Fibroblast of lung (primary cell): ENCODE measurements around the gene FLRT2. TPM values are rescaled to one million over a fixed set of nuclear protein-coding genes. Genes with fewer than 3 reads are reported as not detected.

ENCODE experiments used
- DNase-seq, 2 donors: peaks; one replicate each; pipeline versions ENCODE4 v3.0.0 to v3.0.0-alpha.2; 2010; ENCODE audit warnings: low read depth in 2 of 2
- H2AFZ ChIP-seq: 2 replicates; pipeline ENCODE4 v1.5.1; 2012; ENCODE audit warnings: low read length, control low read depth, inconsistent platforms
- H3K27ac ChIP-seq: 2 replicates; pipeline ENCODE4 v1.5.1; 2011; ENCODE audit warnings: low read length, control low read depth; ENCODE audit not compliant: insufficient read depth
- H3K27me3 ChIP-seq: 2 replicates; pipeline ENCODE4 v1.5.1; 2011; ENCODE audit warnings: mild to moderate bottlenecking, low read length; ENCODE audit not compliant: control insufficient read depth, insufficient read depth
- H3K36me3 ChIP-seq: 2 replicates; pipeline ENCODE4 v1.5.1; 2011; ENCODE audit warnings: low read length; ENCODE audit not compliant: control insufficient read depth, insufficient read depth
- H3K4me1 ChIP-seq: 2 replicates; pipeline ENCODE4 v1.5.1; 2011; ENCODE audit warnings: low read length; ENCODE audit not compliant: control insufficient read depth, insufficient read depth; ENCODE audit errors: extremely low read depth
- H3K4me2 ChIP-seq: 2 replicates; pipeline ENCODE4 v1.5.1; 2011; ENCODE audit warnings: low read length, control low read depth; ENCODE audit not compliant: insufficient read depth; ENCODE audit errors: extremely low read depth
- H3K4me3 ChIP-seq, 4 experiments: fragments of 200-600 bp in 1 of 4; sonication (generic) in 1 of 4; replicated peaks in 1 of 4; 2 replicates each; pipeline ENCODE4 v1.5.1; 2011 to 2016; ENCODE audit warnings: low read length in 4 of 4, low read depth in 3 of 4, mild to moderate bottlenecking in 3 of 4, control low read depth in 2 of 4, inconsistent platforms in 1 of 4, mixed read lengths in 1 of 4; ENCODE audit not compliant: insufficient read depth in 1 of 4; ENCODE audit errors: control extremely low read depth in 1 of 4
- H3K79me2 ChIP-seq: 2 replicates; pipeline ENCODE4 v1.5.1; 2012; ENCODE audit warnings: mild to moderate bottlenecking, low read length, inconsistent platforms; ENCODE audit not compliant: control insufficient read depth, insufficient read depth
- H3K9ac ChIP-seq: 2 replicates; pipeline ENCODE4 v1.5.1; 2011; ENCODE audit warnings: mild to moderate bottlenecking, low read length, control low read depth; ENCODE audit not compliant: insufficient read depth
- H3K9me3 ChIP-seq: 2 replicates; pipeline ENCODE4 v1.5.1; 2012; ENCODE audit warnings: low read depth, low read length; ENCODE audit not compliant: control insufficient read depth, insufficient read depth
- H4K20me1 ChIP-seq: 2 replicates; pipeline ENCODE4 v1.5.1; 2011; ENCODE audit warnings: low read length; ENCODE audit not compliant: control insufficient read depth, insufficient read depth; ENCODE audit errors: extremely low read depth
- EZH2 ChIP-seq: IDR thresholded peaks from 2 replicates; pipeline ENCODE4 v1.5.1; 2012; ENCODE audit warnings: low read length, control low read depth, mild to moderate bottlenecking; ENCODE audit errors: missing control alignments
- polyA plus RNA-seq, 2 donors: library from polyadenylated mRNA; depleted of rRNA in 1 of 2; stranded (reverse) in 1 of 2; unstranded in 1 of 2; fragments of >200 nt; gene quantifications; 2 replicates each; pipeline ENCODE4 v1.2.1, GENCODE V29; 2011 to 2012; ENCODE audit warnings: missing spikeins in 1 of 2
- total RNA-seq: library from RNA; depleted of rRNA; stranded (reverse); fragments of >200 nt; gene quantifications from 2 replicates; pipeline ENCODE4 v1.2.1, GENCODE V29; 2014
- TF ChIP-seq, protein P1 (sequence below), 2 donors: IDR thresholded peaks in 1 of 2; conservative IDR thresholded peaks in 1 of 2; 1 replicate in 1 of 2; 2 replicates in 1 of 2; pipeline ENCODE4 v1.5.1; 2011 to 2012; ENCODE audit warnings: low read length in 2 of 2, control low read depth in 1 of 2, inconsistent platforms in 1 of 2, low read depth in 1 of 2, mild to moderate bottlenecking in 1 of 2

FLRT2 gene
- total and polyA plus RNA-seq, 2 donors (not counting 1 experiment from before 2014, with no cell fraction given): 4.6 to 14.5 TPM

- no peak overlapping the region for H3K27ac ChIP-seq
- H3K36me3 ChIP-seq: no peaks in the 10 kb centered on the region
- no peak for DNase-seq
- H3K79me2 ChIP-seq: no peaks in the 10 kb centered on the region
- no peaks in the 10 kb centered on the region for H3K27me3 ChIP-seq
- no peak overlapping the region for H3K9ac ChIP-seq
- H3K4me1 ChIP-seq: no peaks in the 10 kb centered on the region
- H3K4me2 ChIP-seq: no peak overlapping the region
- H3K9me3 ChIP-seq: no peaks in the 10 kb centered on the region
- TF ChIP-seq, protein P1, sequence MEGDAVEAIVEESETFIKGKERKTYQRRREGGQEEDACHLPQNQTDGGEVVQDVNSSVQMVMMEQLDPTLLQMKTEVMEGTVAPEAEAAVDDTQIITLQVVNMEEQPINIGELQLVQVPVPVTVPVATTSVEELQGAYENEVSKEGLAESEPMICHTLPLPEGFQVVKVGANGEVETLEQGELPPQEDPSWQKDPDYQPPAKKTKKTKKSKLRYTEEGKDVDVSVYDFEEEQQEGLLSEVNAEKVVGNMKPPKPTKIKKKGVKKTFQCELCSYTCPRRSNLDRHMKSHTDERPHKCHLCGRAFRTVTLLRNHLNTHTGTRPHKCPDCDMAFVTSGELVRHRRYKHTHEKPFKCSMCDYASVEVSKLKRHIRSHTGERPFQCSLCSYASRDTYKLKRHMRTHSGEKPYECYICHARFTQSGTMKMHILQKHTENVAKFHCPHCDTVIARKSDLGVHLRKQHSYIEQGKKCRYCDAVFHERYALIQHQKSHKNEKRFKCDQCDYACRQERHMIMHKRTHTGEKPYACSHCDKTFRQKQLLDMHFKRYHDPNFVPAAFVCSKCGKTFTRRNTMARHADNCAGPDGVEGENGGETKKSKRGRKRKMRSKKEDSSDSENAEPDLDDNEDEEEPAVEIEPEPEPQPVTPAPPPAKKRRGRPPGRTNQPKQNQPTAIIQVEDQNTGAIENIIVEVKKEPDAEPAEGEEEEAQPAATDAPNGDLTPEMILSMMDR (conservative IDR thresholded peaks at IDR 0.05 in 1 of 2, IDR thresholded peaks at IDR 0.05 in 1 of 2; ENCODE audit: low read depth in 1 of 2, low read length in 2 of 2): no peak
- no peak for TF ChIP-seq EZH2
- no peak overlapping the region for H2AFZ ChIP-seq
- no peaks in the 10 kb centered on the region for H4K20me1 ChIP-seq
- no peak overlapping the region for H3K4me3 ChIP-seq
Observed at GRCh38 chr14:85558505-85558904, 28.6 kb downstream of the FLRT2 start.

GRCh38 chr14:85562630-85563029 is 32.7 kb downstream of the FLRT2 start:
- no peaks in the 10 kb centered on the region for H4K20me1 ChIP-seq
- H2AFZ ChIP-seq: no peak overlapping the region
- TF ChIP-seq EZH2: no peak
- TF ChIP-seq, protein P1 (conservative IDR thresholded peaks at IDR 0.05 in 1 of 2, IDR thresholded peaks at IDR 0.05 in 1 of 2; ENCODE audit: low read depth in 1 of 2, low read length in 2 of 2): no peak
- H3K79me2 ChIP-seq: no peaks in the 10 kb centered on the region
- no peak overlapping the region for H3K4me3 ChIP-seq
- H3K9ac ChIP-seq: no peak overlapping the region
- no peak overlapping the region for H3K27ac ChIP-seq
- no peak overlapping the region for H3K4me2 ChIP-seq
- peaks cover 10% of the 10 kb centered on the region for H3K4me1 ChIP-seq
- H3K9me3 ChIP-seq: no peaks in the 10 kb centered on the region
- no peaks in the 10 kb centered on the region for H3K36me3 ChIP-seq
- no peak for DNase-seq
- no peaks in the 10 kb centered on the region for H3K27me3 ChIP-seq

DNA sequence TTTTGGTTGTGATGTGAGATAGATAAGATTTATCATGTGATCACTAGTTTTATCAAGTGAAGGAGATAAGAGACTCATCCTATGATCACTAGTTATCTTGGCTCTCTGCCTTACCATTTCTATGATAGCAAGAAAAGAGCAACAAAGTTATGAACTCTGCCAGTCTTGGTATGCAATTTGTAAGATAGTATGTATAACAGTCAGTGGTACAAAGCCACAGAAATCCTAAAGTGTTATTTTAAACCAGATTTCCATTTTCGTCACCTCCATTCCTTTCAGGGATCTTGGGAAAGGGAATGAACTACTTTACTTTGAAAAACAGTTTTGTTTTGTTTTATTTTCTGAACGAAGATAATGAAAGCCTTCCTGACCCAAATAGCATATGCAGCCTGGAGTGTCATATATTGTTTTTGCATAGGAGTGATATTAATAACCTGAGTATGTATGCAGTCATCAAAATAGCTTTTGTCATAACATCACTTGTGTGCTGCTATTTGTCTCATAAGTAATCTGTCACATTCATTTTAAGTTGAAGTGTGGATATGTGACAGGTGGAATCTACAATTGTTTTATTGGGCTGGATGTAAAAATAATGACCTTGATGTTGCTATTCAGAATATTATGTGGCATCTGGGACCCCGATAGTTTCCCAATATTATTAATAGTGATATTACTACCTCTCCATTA is 35.0 kb downstream of the FLRT2 start:
- Histone ChIP-seq H3K4me1 (peaks cover 10% of the 10 kb centered on the region), H3K27ac (no peak overlapping the region), H4K20me1 (no peaks in the 10 kb centered on the region), H3K27me3 (no peaks in the 10 kb centered on the region), H3K9ac (no peak overlapping the region), H3K4me3 (no peak overlapping the region), H3K36me3 (no peaks in the 10 kb centered on the region), H3K4me2 (no peak overlapping the region), H3K9me3 (no peaks in the 10 kb centered on the region), H2AFZ (no peak overlapping the region), H3K79me2 (no peaks in the 10 kb centered on the region)
- DNase-seq: peak in 1 of 2 donors; percentile 43
- TF ChIP-seq, protein P1 (conservative IDR thresholded peaks at IDR 0.05 in 1 of 2, IDR thresholded peaks at IDR 0.05 in 1 of 2; ENCODE audit: low read depth in 1 of 2, low read length in 2 of 2): no peak
- no peak for TF ChIP-seq EZH2
